OCI-LY1 (cell line): ENCODE measurements around the gene FBLN2.

ENCODE experiments used
- CTCF ChIP-seq: fragments of 200-600 bp; sonication (generic), shearing (Covaris generic); IDR thresholded peaks from 2 replicates; pipeline ENCODE4 v1.5.1; 2017; ENCODE audit warnings: mild to moderate bottlenecking, antibody characterized with exemption, low read length, moderate library complexity, mixed read lengths
- EZH2 ChIP-seq: fragments of 200-600 bp; sonication (generic), shearing (Covaris generic); IDR thresholded peaks from 2 replicates; pipeline ENCODE4 v1.8.0; 2017; ENCODE audit warnings: borderline replicate concordance, mixed run types, mild to moderate bottlenecking, antibody characterized with exemption, low read length, moderate library complexity, mixed read lengths

- TF ChIP-seq CTCF (peak; percentile 69), EZH2 (no peak)
Measured at GRCh38 chr3:13657660-13658435, 108.9 kb downstream of the FBLN2 start.
